ENCODE results near the gene SLC1A2. TPM values are rescaled to one million over a fixed set of nuclear protein-coding genes. Genes with fewer than 3 reads are reported as not detected.

The SLC1A2 gene
- total RNA-seq, 4 donors from 2014 or later = 0.27 to 0.80 (median 0.79) TPM; not detected in 1

DNA sequence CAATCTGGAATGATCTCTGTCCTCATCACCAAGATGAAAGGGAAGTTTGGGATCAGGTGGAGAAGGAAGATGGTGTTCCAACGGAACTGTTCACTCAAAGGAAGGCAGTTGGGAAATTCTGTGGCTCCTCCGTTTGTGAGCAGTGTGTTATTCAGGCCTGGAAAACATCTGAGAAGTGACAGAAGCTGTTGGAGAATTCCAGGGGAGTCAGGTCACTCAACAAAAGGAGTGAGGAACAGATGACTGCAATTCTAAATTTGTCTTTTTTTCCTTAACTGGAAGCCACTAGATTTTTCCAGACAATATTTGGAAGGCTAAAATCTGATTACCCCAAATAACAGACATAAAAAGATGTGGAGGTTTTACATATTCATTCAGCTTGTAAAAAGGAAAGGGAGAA, 172.6 kb downstream of the SLC1A2 start:
- no peak for DNase-seq
- peak overlapping the region; percentile 26 to 76 (median 66) for H3K27ac ChIP-seq
- WGBS, 2 donors (ENCODE audit: low coverage in 1 of 2) = 29 to 64% methylated on average over 2 of the region's 2 CpGs

GRCh38 chr11:35245786-35246185, 173.6 kb downstream of the SLC1A2 start:
- Histone ChIP-seq H3K4me3 (no peak overlapping the region), H3K9me3 (no peaks in the 10 kb centered on the region), H3K27ac (peak overlapping the region in 3 of 4 donors; percentile 55 to 76 (median 56)), H3K4me1 (peaks cover 0 to 10% (median 1%) of the 10 kb centered on the region in 4 donors), H3K27me3 (no peaks in the 10 kb centered on the region), H3K36me3 (no peaks in the 10 kb centered on the region)
- 80% methylated on average over 1 of the region's 1 CpG; no CpG with 5 or more reads in 1 of the 2 donors for WGBS, 2 donors (ENCODE audit: low coverage in 1 of 2)
- in situ Hi-C loops (cut with MboI; ENCODE audit: low pct_ligation_motif_present in 1 of 4, low pct_unique_long_range_greater_than_20kb in 1 of 4, low sequenced_read_pairs in 3 of 4) (no loop called here), intact Hi-C loops (cut with DNase I; ENCODE audit: low total_unique reads) (no loop called here)
- no peak for DNase-seq
- TF ChIP-seq, protein P1, sequence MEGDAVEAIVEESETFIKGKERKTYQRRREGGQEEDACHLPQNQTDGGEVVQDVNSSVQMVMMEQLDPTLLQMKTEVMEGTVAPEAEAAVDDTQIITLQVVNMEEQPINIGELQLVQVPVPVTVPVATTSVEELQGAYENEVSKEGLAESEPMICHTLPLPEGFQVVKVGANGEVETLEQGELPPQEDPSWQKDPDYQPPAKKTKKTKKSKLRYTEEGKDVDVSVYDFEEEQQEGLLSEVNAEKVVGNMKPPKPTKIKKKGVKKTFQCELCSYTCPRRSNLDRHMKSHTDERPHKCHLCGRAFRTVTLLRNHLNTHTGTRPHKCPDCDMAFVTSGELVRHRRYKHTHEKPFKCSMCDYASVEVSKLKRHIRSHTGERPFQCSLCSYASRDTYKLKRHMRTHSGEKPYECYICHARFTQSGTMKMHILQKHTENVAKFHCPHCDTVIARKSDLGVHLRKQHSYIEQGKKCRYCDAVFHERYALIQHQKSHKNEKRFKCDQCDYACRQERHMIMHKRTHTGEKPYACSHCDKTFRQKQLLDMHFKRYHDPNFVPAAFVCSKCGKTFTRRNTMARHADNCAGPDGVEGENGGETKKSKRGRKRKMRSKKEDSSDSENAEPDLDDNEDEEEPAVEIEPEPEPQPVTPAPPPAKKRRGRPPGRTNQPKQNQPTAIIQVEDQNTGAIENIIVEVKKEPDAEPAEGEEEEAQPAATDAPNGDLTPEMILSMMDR (IDR thresholded peaks at IDR 0.05) = no peak
- no peak for TF ChIP-seq POLR2A (IDR thresholded peaks at IDR 0.05)
- TF ChIP-seq EP300 (IDR thresholded peaks at IDR 0.05; ENCODE audit: low read depth) = no peak

More for the DNA sequence above, 172.6 kb downstream of the SLC1A2 start:
- Histone ChIP-seq H3K4me3 (no peak overlapping the region), H3K36me3 (no peaks in the 10 kb centered on the region), H3K27me3 (no peaks in the 10 kb centered on the region), H3K9me3 (no peaks in the 10 kb centered on the region), H3K4me1 (peaks cover 0 to 10% (median 1%) of the 10 kb centered on the region in 4 donors)
- intact Hi-C loops (cut with DNase I; ENCODE audit: low total_unique reads) (no loop called here), in situ Hi-C loops (cut with MboI; ENCODE audit: low pct_ligation_motif_present in 1 of 4, low pct_unique_long_range_greater_than_20kb in 1 of 4, low sequenced_read_pairs in 3 of 4) (no loop called here)
- TF ChIP-seq EP300 (IDR thresholded peaks at IDR 0.05; ENCODE audit: low read depth) (peak; percentile 69), POLR2AphosphoS5 (IDR thresholded peaks at IDR 0.05) (peak; percentile 63 to 82 (median 72)), POLR2A (IDR thresholded peaks at IDR 0.05) (no peak)
- TF ChIP-seq, protein P1 (IDR thresholded peaks at IDR 0.05) = no peak

DNA sequence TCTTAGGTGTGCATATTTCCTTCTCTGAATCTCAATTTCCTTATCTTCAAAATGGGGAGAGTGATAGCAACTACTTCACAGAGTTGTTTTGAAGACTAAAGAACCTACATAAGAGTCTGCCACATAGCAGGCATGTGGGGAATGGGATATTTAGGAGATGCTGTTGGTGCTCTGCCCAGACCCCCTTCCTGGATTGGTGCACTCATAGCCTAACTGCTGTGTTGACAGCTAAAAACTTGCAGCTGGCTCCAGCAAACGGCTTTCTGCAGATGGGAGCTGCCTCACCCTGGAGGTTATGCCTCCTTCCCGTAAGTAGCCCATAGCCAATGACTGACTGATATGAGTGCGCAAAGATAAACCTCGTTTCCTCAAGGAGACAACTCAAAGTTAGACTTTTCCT, 174.3 kb downstream of the SLC1A2 start:
- 78 to 100% methylated on average over 2 to 4 of the region's 4 CpGs for WGBS, 2 donors (ENCODE audit: low coverage in 1 of 2)
- no peak for TF ChIP-seq POLR2AphosphoS5 (IDR thresholded peaks at IDR 0.05)
- no peak overlapping the region for H3K4me3 ChIP-seq
- H3K36me3 ChIP-seq = no peaks in the 10 kb centered on the region
- H3K27ac ChIP-seq = peak overlapping the region in 1 of 4 donors; percentile 76
- DNase-seq = no peak
- intact Hi-C loops (cut with DNase I; ENCODE audit: low total_unique reads) = no loop called here
- peaks cover 0 to 10% (median 1%) of the 10 kb centered on the region in 4 donors for H3K4me1 ChIP-seq
- H3K9me3 ChIP-seq = no peaks in the 10 kb centered on the region
- in situ Hi-C loops (cut with MboI; ENCODE audit: low pct_ligation_motif_present in 1 of 4, low pct_unique_long_range_greater_than_20kb in 1 of 4, low sequenced_read_pairs in 3 of 4) = no loop called here
- no peaks in the 10 kb centered on the region for H3K27me3 ChIP-seq

- in situ Hi-C loops (cut with MboI; ENCODE audit: low pct_ligation_motif_present in 1 of 4, low pct_unique_long_range_greater_than_20kb in 1 of 4, low sequenced_read_pairs in 3 of 4) (no loop called here), intact Hi-C loops (cut with DNase I; ENCODE audit: low total_unique reads) (no loop called here)
- no peak for DNase-seq
- Histone ChIP-seq H3K36me3 (no peaks in the 10 kb centered on the region), H3K27me3 (no peaks in the 10 kb centered on the region), H3K27ac (no peak overlapping the region), H3K4me3 (no peak overlapping the region), H3K9me3 (no peaks in the 10 kb centered on the region), H3K4me1 (peaks cover 0 to 10% (median 1%) of the 10 kb centered on the region in 4 donors)
- WGBS, 2 donors (ENCODE audit: low coverage in 1 of 2) = 88 to 94% methylated on average over 2 of the region's 2 CpGs
- no peak for TF ChIP-seq POLR2A (IDR thresholded peaks at IDR 0.05)
- no peak for TF ChIP-seq EP300 (IDR thresholded peaks at IDR 0.05; ENCODE audit: low read depth)
Observed at GRCh38 chr11:35243774-35244173, 175.6 kb downstream of the SLC1A2 start.

- Histone ChIP-seq H3K9me3 (no peaks in the 10 kb centered on the region), H3K27me3 (no peaks in the 10 kb centered on the region), H3K4me3 (no peak overlapping the region), H3K4me1 (peaks cover 0 to 14% (median 1%) of the 10 kb centered on the region in 4 donors), H3K36me3 (no peaks in the 10 kb centered on the region), H3K27ac (no peak overlapping the region)
- no peak for TF ChIP-seq EP300 (IDR thresholded peaks at IDR 0.05; ENCODE audit: low read depth)
- TF ChIP-seq POLR2AphosphoS5 (IDR thresholded peaks at IDR 0.05) = no peak
- TF ChIP-seq, protein P1 (IDR thresholded peaks at IDR 0.05) = no peak
- intact Hi-C loops (cut with DNase I; ENCODE audit: low total_unique reads) (no loop called here), in situ Hi-C loops (cut with MboI; ENCODE audit: low pct_ligation_motif_present in 1 of 4, low pct_unique_long_range_greater_than_20kb in 1 of 4, low sequenced_read_pairs in 3 of 4) (no loop called here)
- DNase-seq = no peak
- WGBS, 2 donors (ENCODE audit: low coverage in 1 of 2) = 75 to 81% methylated on average over 3 of the region's 3 CpGs
Observed at GRCh38 chr11:35242412-35243242, 176.7 kb downstream of the SLC1A2 start.
